ENCODE results near the gene LRP8. TPM values are rescaled to one million over a fixed set of nuclear protein-coding genes. Genes with fewer than 3 reads are reported as not detected.

The LRP8 gene
- total and polyA plus RNA-seq, 5 donors from 2014 or later = 1.0 to 23.7 (median 2.5) TPM

GRCh38 chr1:53366901-53367502, 39.1 kb upstream of the LRP8 start:
- Mint-ChIP-seq H3K27me3 (peaks cover 20% of the 10 kb centered on the region), H3K4me1 (peaks cover 0 to 30% (median 15%) of the 10 kb centered on the region in 4 donors), H3K9me3 (peaks cover 0 to 1% (median 0%) of the 10 kb centered on the region in 7 donors), H3K36me3 (no peaks in the 10 kb centered on the region), H3K4me3 (peak overlapping the region in 1 of 4 donors; percentile 90), H3K27ac (peak overlapping the region in 2 of 3 donors; percentile 23 to 96)
- Histone ChIP-seq H3K27ac (ENCODE audit: insufficient read depth, low read length, poor library complexity, severe bottlenecking) (no peak overlapping the region), H3K9me3 (ENCODE audit: control insufficient read depth in 2 of 2, low read length in 2 of 2) (no peaks in the 10 kb centered on the region), H3K36me3 (ENCODE audit: control insufficient read depth, insufficient read depth, low read length) (no peaks in the 10 kb centered on the region), H3K27me3 (ENCODE audit: control insufficient read depth, insufficient read depth, low read length) (no peaks in the 10 kb centered on the region), H3K4me1 (ENCODE audit: control insufficient read depth, insufficient read depth, low read length, poor library complexity, severe bottlenecking) (peaks cover 21% of the 10 kb centered on the region), H3K4me3 (ENCODE audit: low read depth, low read length) (peak overlapping the region; percentile 64)
- DNase-seq (no peak), ATAC-seq (ENCODE audit: low read depth in 2 of 2) (no peak)

GRCh38 chr1:53365437-53366063, 37.7 kb upstream of the LRP8 start:
- Mint-ChIP-seq H3K4me1 (peaks cover 0 to 30% (median 15%) of the 10 kb centered on the region in 4 donors), H3K36me3 (no peaks in the 10 kb centered on the region), H3K4me3 (peak overlapping the region in 1 of 4 donors; percentile 51), H3K27me3 (peaks cover 23% of the 10 kb centered on the region), H3K9me3 (peaks cover 0 to 1% (median 0%) of the 10 kb centered on the region in 7 donors), H3K27ac (peak overlapping the region in 1 of 3 donors; percentile 9)
- H3K27me3 ChIP-seq (ENCODE audit: control insufficient read depth, insufficient read depth, low read length) = no peaks in the 10 kb centered on the region
- no peaks in the 10 kb centered on the region for H3K36me3 ChIP-seq (ENCODE audit: control insufficient read depth, insufficient read depth, low read length)
- no peak overlapping the region for H3K27ac ChIP-seq (ENCODE audit: insufficient read depth, low read length, poor library complexity, severe bottlenecking)
- no peak for ATAC-seq (ENCODE audit: low read depth in 2 of 2)
- no peak overlapping the region for H3K4me3 ChIP-seq (ENCODE audit: low read depth, low read length)
- no peaks in the 10 kb centered on the region for H3K9me3 ChIP-seq (ENCODE audit: control insufficient read depth in 2 of 2, low read length in 2 of 2)
- peaks cover 21% of the 10 kb centered on the region for H3K4me1 ChIP-seq (ENCODE audit: control insufficient read depth, insufficient read depth, low read length, poor library complexity, severe bottlenecking)
- DNase-seq = no peak

DNA sequence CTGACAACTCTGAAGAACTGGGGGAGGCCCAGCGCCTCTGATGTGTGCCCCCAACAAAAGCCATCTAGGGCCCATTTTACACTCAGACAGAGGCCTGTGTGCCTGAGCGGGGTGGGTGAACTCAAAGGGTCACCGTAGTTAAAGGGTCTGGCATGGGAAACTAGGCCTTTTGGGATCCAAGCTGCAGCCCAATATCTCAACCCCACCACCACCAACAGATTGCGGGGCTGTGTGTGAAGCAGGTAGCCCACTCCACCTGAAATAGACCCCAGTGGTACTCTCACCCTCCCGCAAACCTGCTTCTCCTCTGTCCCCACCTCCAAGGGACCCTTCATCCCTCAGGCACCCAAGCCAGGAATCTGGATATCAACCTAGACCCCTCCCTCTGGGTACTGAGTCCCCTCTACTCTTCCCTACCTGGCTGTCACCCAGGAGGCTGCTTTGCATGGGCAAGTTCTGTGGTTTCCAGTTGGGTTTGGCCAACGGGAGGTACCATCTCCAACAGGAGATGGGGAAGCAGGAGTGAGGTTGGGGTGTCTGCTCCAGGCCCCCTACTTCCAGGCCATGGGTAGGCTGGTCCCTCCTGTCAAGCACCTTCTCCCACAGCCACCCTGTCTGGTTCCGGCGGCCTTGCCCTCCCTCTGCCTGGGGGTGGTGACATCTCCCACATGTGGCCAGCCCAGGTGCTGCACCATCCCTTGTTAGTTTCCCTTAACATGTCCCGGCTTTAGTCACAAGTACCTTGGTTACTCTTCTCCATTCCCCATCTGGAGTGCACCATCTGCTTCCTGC, 35.2 kb upstream of the LRP8 start:
- DNase-seq = peak in 1 of 3 donors; percentile 20
- no peak for ATAC-seq (ENCODE audit: low read depth in 2 of 2)
- Histone ChIP-seq H3K9me3 (ENCODE audit: control insufficient read depth in 2 of 2, low read length in 2 of 2) (peaks cover 9% of the 10 kb centered on the region in 2 experiments), H3K4me3 (ENCODE audit: low read depth, low read length) (no peak overlapping the region), H3K27ac (ENCODE audit: insufficient read depth, low read length, poor library complexity, severe bottlenecking) (no peak overlapping the region), H3K36me3 (ENCODE audit: control insufficient read depth, insufficient read depth, low read length) (no peaks in the 10 kb centered on the region), H3K27me3 (ENCODE audit: control insufficient read depth, insufficient read depth, low read length) (peaks cover 2% of the 10 kb centered on the region), H3K4me1 (ENCODE audit: control insufficient read depth, insufficient read depth, low read length, poor library complexity, severe bottlenecking) (peaks cover 11% of the 10 kb centered on the region)
- no peak overlapping the region for H3K4me3 Mint-ChIP-seq
- peaks cover 0 to 19% (median 12%) of the 10 kb centered on the region in 4 donors for H3K4me1 Mint-ChIP-seq
- peaks cover 0 to 9% (median 3%) of the 10 kb centered on the region in 7 donors for H3K9me3 Mint-ChIP-seq
- peaks cover 37% of the 10 kb centered on the region for H3K27me3 Mint-ChIP-seq
- H3K27ac Mint-ChIP-seq = no peak overlapping the region
- no peaks in the 10 kb centered on the region for H3K36me3 Mint-ChIP-seq

DNA sequence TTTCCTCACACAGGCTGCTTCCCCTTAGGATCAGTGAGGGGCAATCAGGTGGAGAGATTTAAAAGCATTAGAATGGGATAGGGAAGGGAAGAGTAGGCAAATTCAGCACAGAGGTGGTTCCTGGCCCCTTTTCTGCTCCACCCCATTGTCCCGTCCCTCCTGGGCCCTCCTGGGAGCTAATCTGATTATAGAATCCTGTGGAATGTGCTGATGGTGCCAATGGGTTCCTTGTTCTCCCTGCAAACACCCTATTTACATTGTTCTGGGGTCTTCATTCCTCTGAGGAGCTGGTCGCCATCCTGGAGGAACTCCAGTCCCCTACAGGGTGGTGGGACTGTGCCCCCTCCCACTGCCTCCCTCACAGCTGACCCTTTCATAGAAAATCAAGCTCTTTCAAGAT, 34.4 kb upstream of the LRP8 start:
- Mint-ChIP-seq H3K36me3 (no peaks in the 10 kb centered on the region), H3K9me3 (peaks cover 0 to 9% (median 3%) of the 10 kb centered on the region in 7 donors), H3K27ac (no peak overlapping the region), H3K27me3 (peaks cover 37% of the 10 kb centered on the region), H3K4me3 (no peak overlapping the region), H3K4me1 (peaks cover 0 to 13% (median 6%) of the 10 kb centered on the region in 4 donors)
- no peak for ATAC-seq (ENCODE audit: low read depth in 2 of 2)
- no peak overlapping the region for H3K27ac ChIP-seq (ENCODE audit: insufficient read depth, low read length, poor library complexity, severe bottlenecking)
- peaks cover 14% of the 10 kb centered on the region in 2 experiments for H3K9me3 ChIP-seq (ENCODE audit: control insufficient read depth in 2 of 2, low read length in 2 of 2)
- no peak for DNase-seq
- peaks cover 3% of the 10 kb centered on the region for H3K27me3 ChIP-seq (ENCODE audit: control insufficient read depth, insufficient read depth, low read length)
- peaks cover 4% of the 10 kb centered on the region for H3K4me1 ChIP-seq (ENCODE audit: control insufficient read depth, insufficient read depth, low read length, poor library complexity, severe bottlenecking)
- no peaks in the 10 kb centered on the region for H3K36me3 ChIP-seq (ENCODE audit: control insufficient read depth, insufficient read depth, low read length)
- no peak overlapping the region for H3K4me3 ChIP-seq (ENCODE audit: low read depth, low read length)

GRCh38 chr1:53361541-53361961, 33.7 kb upstream of the LRP8 start:
- H3K27me3 ChIP-seq (ENCODE audit: control insufficient read depth, insufficient read depth, low read length) = peaks cover 3% of the 10 kb centered on the region
- Mint-ChIP-seq H3K4me3 (no peak overlapping the region), H3K4me1 (peaks cover 0 to 13% (median 4%) of the 10 kb centered on the region in 4 donors), H3K27ac (no peak overlapping the region), H3K9me3 (peaks cover 0 to 14% (median 6%) of the 10 kb centered on the region in 7 donors), H3K36me3 (peaks cover 3% of the 10 kb centered on the region), H3K27me3 (peaks cover 43% of the 10 kb centered on the region)
- H3K4me1 ChIP-seq (ENCODE audit: control insufficient read depth, insufficient read depth, low read length, poor library complexity, severe bottlenecking) = no peaks in the 10 kb centered on the region
- no peak overlapping the region for H3K27ac ChIP-seq (ENCODE audit: insufficient read depth, low read length, poor library complexity, severe bottlenecking)
- H3K36me3 ChIP-seq (ENCODE audit: control insufficient read depth, insufficient read depth, low read length) = no peaks in the 10 kb centered on the region
- peaks cover 21% of the 10 kb centered on the region in 2 experiments for H3K9me3 ChIP-seq (ENCODE audit: control insufficient read depth in 2 of 2, low read length in 2 of 2)
- DNase-seq = no peak
- no peak for ATAC-seq (ENCODE audit: low read depth in 2 of 2)
- H3K4me3 ChIP-seq (ENCODE audit: low read depth, low read length) = no peak overlapping the region

- peaks cover 37% of the 10 kb centered on the region for H3K27me3 Mint-ChIP-seq
- no peaks in the 10 kb centered on the region for H3K36me3 ChIP-seq (ENCODE audit: control insufficient read depth, insufficient read depth, low read length)
- H3K27ac ChIP-seq (ENCODE audit: insufficient read depth, low read length, poor library complexity, severe bottlenecking) = no peak overlapping the region
- H3K4me1 Mint-ChIP-seq = peaks cover 0 to 3% (median 0%) of the 10 kb centered on the region in 4 donors
- H3K9me3 Mint-ChIP-seq = peaks cover 0 to 14% (median 6%) of the 10 kb centered on the region in 7 donors
- peaks cover 3% of the 10 kb centered on the region for H3K27me3 ChIP-seq (ENCODE audit: control insufficient read depth, insufficient read depth, low read length)
- ATAC-seq (ENCODE audit: low read depth in 2 of 2) = no peak
- H3K4me3 Mint-ChIP-seq = no peak overlapping the region
- peaks cover 3% of the 10 kb centered on the region for H3K36me3 Mint-ChIP-seq
- DNase-seq = no peak
- H3K4me1 ChIP-seq (ENCODE audit: control insufficient read depth, insufficient read depth, low read length, poor library complexity, severe bottlenecking) = no peaks in the 10 kb centered on the region
- peaks cover 21 to 24% of the 10 kb centered on the region in 2 experiments for H3K9me3 ChIP-seq (ENCODE audit: control insufficient read depth in 2 of 2, low read length in 2 of 2)
- no peak overlapping the region for H3K4me3 ChIP-seq (ENCODE audit: low read depth, low read length)
- H3K27ac Mint-ChIP-seq = no peak overlapping the region
Observed at GRCh38 chr1:53359934-53360276, 32.0 kb upstream of the LRP8 start.

GRCh38 chr1:53359225-53359933, 31.5 kb upstream of the LRP8 start:
- H3K36me3 Mint-ChIP-seq = peaks cover 3% of the 10 kb centered on the region
- no peaks in the 10 kb centered on the region for H3K4me1 ChIP-seq (ENCODE audit: control insufficient read depth, insufficient read depth, low read length, poor library complexity, severe bottlenecking)
- peaks cover 0 to 14% (median 6%) of the 10 kb centered on the region in 7 donors for H3K9me3 Mint-ChIP-seq

More at GRCh38 chr1:53359225-53359933, 31.5 kb upstream of the LRP8 start:
- Mint-ChIP-seq H3K4me3 (no peak overlapping the region), H3K4me1 (no peaks in the 10 kb centered on the region), H3K27ac (no peak overlapping the region), H3K27me3 (peaks cover 37% of the 10 kb centered on the region)
- peaks cover 21 to 24% of the 10 kb centered on the region in 2 experiments for H3K9me3 ChIP-seq (ENCODE audit: control insufficient read depth in 2 of 2, low read length in 2 of 2)
- ATAC-seq (ENCODE audit: low read depth in 2 of 2) (no peak), DNase-seq (no peak)
- no peak overlapping the region for H3K27ac ChIP-seq (ENCODE audit: insufficient read depth, low read length, poor library complexity, severe bottlenecking)
- peaks cover 3% of the 10 kb centered on the region for H3K27me3 ChIP-seq (ENCODE audit: control insufficient read depth, insufficient read depth, low read length)
- no peak overlapping the region for H3K4me3 ChIP-seq (ENCODE audit: low read depth, low read length)
- no peaks in the 10 kb centered on the region for H3K36me3 ChIP-seq (ENCODE audit: control insufficient read depth, insufficient read depth, low read length)

Measured in CD4-positive, CD25-positive, alpha-beta regulatory T cell (primary cell).